Measurements from ENCODE around the gene ZNF320.
"Not testable (repeated sequence)": the region's sequence is repeated elsewhere in the genome, so short reads cannot be mapped to it uniquely, and the experiment has no call there.

ZNF320 gene

DNA sequence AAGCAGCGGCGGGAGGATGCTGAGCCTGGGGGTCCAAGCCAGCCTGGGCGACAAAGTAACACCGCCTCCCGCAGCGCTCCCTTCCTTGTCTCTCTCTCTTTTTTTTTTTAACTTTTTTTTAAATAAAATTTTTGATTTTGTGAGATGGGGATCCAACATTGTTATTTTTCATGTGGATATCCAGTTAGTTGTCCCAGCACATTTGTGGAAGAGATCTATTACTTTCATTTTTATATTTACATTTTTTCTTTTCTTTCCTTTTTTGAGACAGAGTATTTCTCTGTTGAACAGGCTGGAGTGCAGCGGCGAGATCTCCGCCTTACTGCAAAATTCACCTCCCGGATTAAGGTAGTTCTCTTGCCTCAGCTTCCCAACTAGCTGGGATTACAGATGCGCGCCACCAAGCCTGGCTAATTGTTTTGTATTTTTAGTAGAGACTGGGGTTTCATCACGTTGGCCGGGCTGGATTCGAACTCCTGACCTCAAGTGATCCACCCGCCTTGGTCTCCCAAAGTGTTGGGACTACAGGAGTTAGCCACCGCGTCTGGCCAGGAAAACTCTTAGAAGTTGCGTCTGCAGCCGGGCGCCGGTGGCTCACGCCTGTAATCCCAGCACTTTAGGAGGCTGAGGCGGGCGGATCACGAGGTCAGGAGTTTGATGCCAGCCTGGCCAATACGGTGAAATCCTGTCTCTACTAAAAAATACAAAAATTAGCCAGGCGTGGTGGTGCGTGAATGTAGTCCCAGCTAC lies 45.9 kb upstream of the ZNF320 start:
- TF ChIP-seq FOXM1 (IDR thresholded peaks at IDR 0.05; ENCODE audit: borderline replicate concordance): no peak
- no peak for TF ChIP-seq ARNT (IDR thresholded peaks at IDR 0.05)
- no peak for TF ChIP-seq SP1 (IDR thresholded peaks at IDR 0.05)
- no peak for TF ChIP-seq FOXK2 (IDR thresholded peaks at IDR 0.05)
- no peak for TF ChIP-seq NFRKB (IDR thresholded peaks at IDR 0.05)
- TF ChIP-seq, protein P1, sequence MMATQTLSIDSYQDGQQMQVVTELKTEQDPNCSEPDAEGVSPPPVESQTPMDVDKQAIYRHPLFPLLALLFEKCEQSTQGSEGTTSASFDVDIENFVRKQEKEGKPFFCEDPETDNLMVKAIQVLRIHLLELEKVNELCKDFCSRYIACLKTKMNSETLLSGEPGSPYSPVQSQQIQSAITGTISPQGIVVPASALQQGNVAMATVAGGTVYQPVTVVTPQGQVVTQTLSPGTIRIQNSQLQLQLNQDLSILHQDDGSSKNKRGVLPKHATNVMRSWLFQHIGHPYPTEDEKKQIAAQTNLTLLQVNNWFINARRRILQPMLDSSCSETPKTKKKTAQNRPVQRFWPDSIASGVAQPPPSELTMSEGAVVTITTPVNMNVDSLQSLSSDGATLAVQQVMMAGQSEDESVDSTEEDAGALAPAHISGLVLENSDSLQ (IDR thresholded peaks at IDR 0.05): no peak
- no peak for TF ChIP-seq LEF1 (IDR thresholded peaks at IDR 0.05; ENCODE audit: borderline replicate concordance)
- no peak for TF ChIP-seq SUZ12 (IDR thresholded peaks at IDR 0.05)
- POLR2A ChIA-PET: no interaction called here
- CTCF ChIA-PET: no interaction called here
- no peak for DNase-seq (ENCODE audit: extremely low spot score)

DNA sequence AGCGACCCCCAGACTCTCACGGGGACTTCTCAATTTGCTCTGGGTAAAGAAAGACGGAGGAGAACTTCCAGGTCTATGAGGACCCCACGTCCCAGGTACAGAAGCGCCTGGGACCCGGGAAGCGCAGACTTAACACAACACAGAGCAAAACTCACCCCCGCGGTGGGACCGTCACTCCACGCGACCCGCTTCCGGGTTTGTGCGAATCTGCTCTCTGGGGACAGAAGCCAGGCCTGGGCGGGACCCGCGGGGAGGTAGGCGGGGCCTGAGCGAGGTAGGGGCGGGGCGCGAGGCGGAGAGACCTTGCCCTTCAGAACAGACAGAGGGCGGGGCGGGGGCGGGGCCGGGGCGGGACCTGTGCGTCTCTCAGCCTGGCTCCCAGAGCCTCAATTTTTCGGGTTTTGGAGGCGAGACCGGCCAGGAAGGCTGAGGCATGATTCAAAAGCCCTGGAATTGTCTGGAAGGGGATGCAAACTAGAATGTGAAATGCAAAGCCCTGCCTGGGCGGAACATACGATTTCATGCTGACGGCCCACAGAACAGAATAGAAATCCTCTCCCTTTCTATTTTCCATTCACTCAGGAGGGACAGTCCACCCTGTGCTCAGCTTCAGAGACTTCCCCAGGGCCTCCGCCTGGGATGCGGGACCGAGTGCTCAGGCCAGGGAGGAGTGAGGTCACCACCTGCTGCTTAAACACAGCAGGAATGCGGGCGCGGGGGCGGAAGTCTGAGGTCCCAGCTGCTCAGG lies 45.1 kb upstream of the ZNF320 start:
- DNase-seq (ENCODE audit: extremely low spot score): peak; percentile 77
- POLR2A ChIA-PET: no interaction called here
- TF ChIP-seq ARNT (IDR thresholded peaks at IDR 0.05) (no peak), L3MBTL2 (conservative IDR thresholded peaks at IDR 0.05) (peak; percentile 34; the same call in 1 of the 2 replicates), SUZ12 (IDR thresholded peaks at IDR 0.05) (no peak), HDGF (IDR thresholded peaks at IDR 0.05; ENCODE audit: borderline replicate concordance) (no peak), NFRKB (IDR thresholded peaks at IDR 0.05) (no peak), LEF1 (IDR thresholded peaks at IDR 0.05; ENCODE audit: borderline replicate concordance) (no peak), BHLHE40 (IDR thresholded peaks at IDR 0.05; ENCODE audit: borderline replicate concordance) (no peak), CTBP1 (IDR thresholded peaks at IDR 0.05; ENCODE audit: borderline replicate concordance) (no peak), FOXM1 (IDR thresholded peaks at IDR 0.05; ENCODE audit: borderline replicate concordance) (no peak), FOXA1 (IDR thresholded peaks at IDR 0.05) (no peak), ELF4 (IDR thresholded peaks at IDR 0.05) (peak; percentile 86), TARDBP (IDR thresholded peaks at IDR 0.05) (no peak)
- TF ChIP-seq, protein P1 (IDR thresholded peaks at IDR 0.05): no peak
- CTCF ChIA-PET: no interaction called here

DNA sequence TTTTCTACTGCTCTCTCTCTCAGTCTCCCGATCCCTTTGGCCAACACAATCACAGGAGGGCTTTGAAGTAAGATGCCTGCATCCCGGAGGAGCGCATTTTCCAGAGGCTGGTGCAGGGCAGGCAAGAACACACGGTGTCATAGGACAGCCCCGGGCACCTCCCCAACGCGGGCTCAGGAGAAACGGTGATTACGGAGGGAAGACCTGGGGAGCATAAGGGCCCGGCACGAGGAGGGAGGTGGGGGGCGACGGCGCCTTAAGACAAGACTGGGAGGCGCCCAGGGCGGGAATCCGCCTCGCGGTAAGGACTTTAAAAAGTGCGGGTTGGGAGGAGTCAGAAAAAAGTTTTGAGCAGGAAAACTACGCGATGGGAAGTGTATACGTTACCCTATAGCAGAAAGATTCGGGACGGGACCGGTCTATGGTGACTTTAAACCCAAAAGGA lies 44.5 kb upstream of the ZNF320 start:
- ChIA-PET POLR2A (no interaction called here), CTCF (no interaction called here)
- peak; percentile 7 for DNase-seq (ENCODE audit: extremely low spot score)
- TF ChIP-seq L3MBTL2 (conservative IDR thresholded peaks at IDR 0.05) (peak; percentile 85), SP1 (IDR thresholded peaks at IDR 0.05) (no peak)

DNA sequence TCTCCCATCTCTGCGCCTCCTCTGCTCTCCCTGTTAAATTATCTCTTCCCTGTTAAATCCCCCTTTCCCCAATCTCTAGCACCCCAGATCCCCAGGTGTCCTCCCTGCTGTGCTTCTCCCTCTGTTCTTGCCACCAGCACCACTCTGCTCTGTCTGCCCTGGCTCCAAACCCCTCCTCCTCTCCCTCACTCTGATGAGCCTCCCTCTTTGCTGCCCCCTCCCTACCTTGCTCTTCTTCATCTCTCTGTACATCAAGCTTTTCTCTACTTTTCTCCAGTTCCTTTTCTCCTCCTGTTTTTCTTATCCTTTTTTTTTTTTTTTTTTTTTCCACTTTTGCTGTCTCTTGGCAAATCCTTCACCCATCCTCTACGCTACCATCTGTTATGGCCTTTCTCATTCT lies 44.1 kb upstream of the ZNF320 start:
- DNase-seq (ENCODE audit: extremely low spot score); CTCF ChIA-PET; POLR2A ChIA-PET: not testable (repeated sequence)

DNA sequence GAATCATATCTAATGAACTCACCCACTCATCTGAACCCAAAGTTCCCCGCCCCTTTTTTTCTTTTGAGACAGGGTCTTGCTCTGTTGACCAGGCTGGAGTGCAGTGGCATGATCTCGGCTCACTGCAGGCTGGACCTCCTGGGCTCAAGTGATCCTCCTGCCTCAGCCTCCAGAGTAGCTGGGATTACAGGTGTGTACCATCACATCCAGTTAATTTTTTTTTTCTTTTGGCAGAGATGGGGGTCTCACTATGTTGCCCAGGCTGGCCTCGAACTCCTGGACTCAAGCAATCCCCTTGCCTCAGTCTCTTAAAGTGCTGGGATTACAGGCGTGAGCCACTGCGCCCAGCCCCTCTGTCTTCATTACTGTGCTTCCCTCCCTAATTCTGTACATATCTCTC lies 43.5 kb upstream of the ZNF320 start:
- POLR2A ChIA-PET; DNase-seq (ENCODE audit: extremely low spot score); CTCF ChIA-PET: not testable (repeated sequence)

DNA sequence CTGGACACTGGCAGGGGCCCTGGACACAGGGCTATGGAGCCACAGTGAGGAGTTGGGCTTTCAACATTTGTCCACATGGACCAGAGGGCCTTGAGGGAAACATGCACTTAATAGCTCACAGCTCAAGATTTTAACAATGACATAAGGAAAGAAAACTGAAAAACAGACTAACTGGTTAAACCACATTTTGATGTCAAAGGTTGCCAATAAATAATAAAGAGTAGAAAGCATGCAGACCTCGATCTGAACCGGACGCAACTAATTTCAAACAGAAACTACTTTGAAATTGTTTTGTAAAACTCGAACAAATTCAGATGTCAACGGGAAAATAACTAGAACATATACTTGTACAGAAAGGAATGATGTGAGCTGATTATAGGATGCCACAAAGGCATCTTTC lies 41.3 kb upstream of the ZNF320 start:
- DNase-seq (ENCODE audit: extremely low spot score): no peak
- ChIA-PET POLR2A (no interaction called here), CTCF (no interaction called here)
- TF ChIP-seq LEF1 (IDR thresholded peaks at IDR 0.05; ENCODE audit: borderline replicate concordance): no peak
- no peak for TF ChIP-seq SP1 (IDR thresholded peaks at IDR 0.05)
- TF ChIP-seq HDGF (IDR thresholded peaks at IDR 0.05; ENCODE audit: borderline replicate concordance): no peak
- TF ChIP-seq FOXM1 (IDR thresholded peaks at IDR 0.05; ENCODE audit: borderline replicate concordance): no peak
- TF ChIP-seq SUZ12 (IDR thresholded peaks at IDR 0.05): no peak
- TF ChIP-seq BHLHE40 (IDR thresholded peaks at IDR 0.05; ENCODE audit: borderline replicate concordance): no peak
- TF ChIP-seq L3MBTL2 (conservative IDR thresholded peaks at IDR 0.05): no peak
- TF ChIP-seq CTBP1 (IDR thresholded peaks at IDR 0.05; ENCODE audit: borderline replicate concordance): no peak
- no peak for TF ChIP-seq FOXA1 (IDR thresholded peaks at IDR 0.05)
- TF ChIP-seq ARNT (IDR thresholded peaks at IDR 0.05): no peak
- TF ChIP-seq, protein P1 (IDR thresholded peaks at IDR 0.05): no peak
- TF ChIP-seq ELF4 (IDR thresholded peaks at IDR 0.05): no peak
- TF ChIP-seq TARDBP (IDR thresholded peaks at IDR 0.05): no peak
- no peak for TF ChIP-seq ZNF384 (IDR thresholded peaks at IDR 0.05)
- TF ChIP-seq NFRKB (IDR thresholded peaks at IDR 0.05): no peak
- TF ChIP-seq FOXK2 (IDR thresholded peaks at IDR 0.05): no peak

DNA sequence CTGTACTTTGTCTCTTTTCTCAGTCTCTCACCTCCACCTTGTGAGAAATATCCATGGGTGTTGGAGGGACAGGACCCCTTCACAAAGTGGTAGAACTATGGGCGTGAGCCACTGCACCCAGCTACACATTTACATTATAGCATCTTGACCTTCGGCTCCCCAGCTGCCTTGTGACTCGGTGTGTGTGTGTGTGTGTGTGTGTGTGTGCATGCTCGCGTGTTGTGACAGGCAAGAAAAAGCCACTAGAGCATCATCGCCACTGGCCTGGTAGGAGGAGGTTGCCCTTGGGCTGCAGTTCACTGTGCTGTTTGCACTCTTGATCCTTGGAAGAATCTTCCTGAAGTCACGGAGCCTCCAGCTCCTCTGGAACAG lies 39.5 kb upstream of the ZNF320 start:
- POLR2A ChIA-PET: no interaction called here
- no peak for DNase-seq (ENCODE audit: extremely low spot score)
- TF ChIP-seq CTBP1 (IDR thresholded peaks at IDR 0.05; ENCODE audit: borderline replicate concordance) (no peak), FOXA1 (IDR thresholded peaks at IDR 0.05) (no peak), FOXM1 (IDR thresholded peaks at IDR 0.05; ENCODE audit: borderline replicate concordance) (no peak), SP1 (IDR thresholded peaks at IDR 0.05) (no peak), TARDBP (IDR thresholded peaks at IDR 0.05) (no peak), NFRKB (IDR thresholded peaks at IDR 0.05) (no peak), ELF4 (IDR thresholded peaks at IDR 0.05) (no peak)
- TF ChIP-seq, protein P1 (IDR thresholded peaks at IDR 0.05): no peak
- CTCF ChIA-PET: no interaction called here

All from HEK293T (cell line).